Measurements from ENCODE around the gene CCT2. TPM values are rescaled to one million over a fixed set of nuclear protein-coding genes. Genes with fewer than 3 reads are reported as not detected.
"Not testable (repeated sequence)": the region's sequence is repeated elsewhere in the genome, so short reads cannot be mapped to it uniquely, and the experiment has no call there.

CCT2 gene
- total RNA-seq, 4 donors from 2014 or later: 59.1 to 200 (median 152) TPM

DNA sequence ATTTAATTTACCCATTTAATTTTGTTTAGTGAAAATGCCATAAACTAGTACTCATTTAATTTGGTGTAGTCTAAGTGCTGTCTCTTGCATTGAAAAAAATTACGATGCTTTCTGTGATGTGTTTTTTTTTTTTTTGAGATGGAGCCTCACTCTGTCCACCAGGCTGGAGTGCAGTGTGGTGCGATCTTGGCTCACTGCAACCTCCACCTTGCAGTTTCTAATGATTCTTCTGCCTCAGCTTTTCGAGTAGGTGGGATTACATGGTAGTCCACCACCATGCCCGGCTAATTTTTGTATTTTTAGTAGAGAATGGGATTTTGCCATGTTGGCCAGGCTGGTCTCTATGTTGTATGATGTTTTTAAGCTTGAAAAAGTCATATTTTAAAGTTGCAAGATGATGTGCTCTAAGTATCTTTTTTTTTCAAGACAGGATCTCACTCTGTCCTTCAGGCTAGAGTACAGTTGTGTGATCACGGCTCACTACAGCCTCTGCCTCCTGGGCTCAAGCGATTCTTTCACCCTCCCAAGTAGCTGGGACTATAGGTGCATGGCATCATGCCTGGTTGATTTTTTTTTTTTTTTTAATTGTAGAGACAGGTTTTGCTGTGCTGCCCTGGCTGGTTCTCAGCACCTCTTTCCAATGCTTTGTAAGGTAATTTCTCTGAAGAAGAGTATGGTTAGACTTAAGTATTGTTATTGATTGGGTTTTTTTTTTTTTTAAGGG lies 16.9 kb downstream of the CCT2 start:
- no peak overlapping the region for H3K27ac ChIP-seq

GRCh38 chr12:69602954-69603353 lies 17.7 kb downstream of the CCT2 start:
- H3K36me3 ChIP-seq: no peaks in the 10 kb centered on the region
- no peak overlapping the region for H3K4me3 ChIP-seq
- H3K27ac ChIP-seq: no peak overlapping the region
- H3K27me3 ChIP-seq: no peaks in the 10 kb centered on the region
- TF ChIP-seq CTCF (IDR thresholded peaks at IDR 0.05) (no peak), POLR2A (IDR thresholded peaks at IDR 0.05) (no peak)
- no peak for DNase-seq
- H3K9me3 ChIP-seq: no peaks in the 10 kb centered on the region
- intact Hi-C loops (cut with DNase I; ENCODE audit: low total_unique reads): no loop called here
- no peaks in the 10 kb centered on the region for H3K4me1 ChIP-seq

More for the DNA sequence above, 16.9 kb downstream of the CCT2 start:
- no peaks in the 10 kb centered on the region for H3K4me1 ChIP-seq
- no peaks in the 10 kb centered on the region for H3K9me3 ChIP-seq
- TF ChIP-seq CTCF (IDR thresholded peaks at IDR 0.05): no peak
- TF ChIP-seq POLR2A (IDR thresholded peaks at IDR 0.05): no peak
- H3K4me3 ChIP-seq: no peak overlapping the region
- H3K36me3 ChIP-seq: no peaks in the 10 kb centered on the region
- DNase-seq: no peak
- intact Hi-C loops (cut with DNase I; ENCODE audit: low total_unique reads): no loop called here
- no peaks in the 10 kb centered on the region for H3K27me3 ChIP-seq

- H3K27me3 ChIP-seq; H3K9me3 ChIP-seq; H3K27ac ChIP-seq; H3K36me3 ChIP-seq; intact Hi-C loops (cut with DNase I; ENCODE audit: low total_unique reads); H3K4me1 ChIP-seq; H3K4me3 ChIP-seq; DNase-seq: not testable (repeated sequence)
These were observed 18.3 kb downstream of the CCT2 start for GRCh38 chr12:69603556-69603955.

- H3K4me3 ChIP-seq; intact Hi-C loops (cut with DNase I; ENCODE audit: low total_unique reads); H3K4me1 ChIP-seq; H3K27ac ChIP-seq; H3K9me3 ChIP-seq; H3K27me3 ChIP-seq; DNase-seq; H3K36me3 ChIP-seq: not testable (repeated sequence)
These were observed 19.0 kb downstream of the CCT2 start for GRCh38 chr12:69604275-69604674.

- Histone ChIP-seq H3K9me3 (no peaks in the 10 kb centered on the region), H3K4me1 (no peaks in the 10 kb centered on the region), H3K27me3 (no peaks in the 10 kb centered on the region), H3K27ac (no peak overlapping the region), H3K36me3 (no peaks in the 10 kb centered on the region), H3K4me3 (no peak overlapping the region)
- intact Hi-C loops (cut with DNase I; ENCODE audit: low total_unique reads): no loop called here
- DNase-seq: no peak
- no peak for TF ChIP-seq CTCF (IDR thresholded peaks at IDR 0.05)
- no peak for TF ChIP-seq POLR2A (IDR thresholded peaks at IDR 0.05)
These were observed 22.9 kb downstream of the CCT2 start for GRCh38 chr12:69608114-69608513.

- Histone ChIP-seq H3K9me3 (no peaks in the 10 kb centered on the region), H3K27ac (no peak overlapping the region), H3K4me3 (no peak overlapping the region), H3K36me3 (no peaks in the 10 kb centered on the region), H3K4me1 (no peaks in the 10 kb centered on the region), H3K27me3 (no peaks in the 10 kb centered on the region)
- TF ChIP-seq POLR2A (IDR thresholded peaks at IDR 0.05) (no peak), CTCF (IDR thresholded peaks at IDR 0.05) (no peak)
- intact Hi-C loops (cut with DNase I; ENCODE audit: low total_unique reads): no loop called here
- DNase-seq: no peak
These were observed 24.9 kb downstream of the CCT2 start for GRCh38 chr12:69610126-69610525.

Data from uterus (tissue), 4 donors.